OCI-LY7 (cell line): ENCODE measurements around the gene ACACB.

Experiments used
- EZH2phosphoT487 ChIP-seq: fragments of 200-600 bp; sonication (generic); IDR thresholded peaks from 2 replicates; pipeline ENCODE4 v1.6.1; 2018; ENCODE audit warnings: low read depth, borderline replicate concordance, mild to moderate bottlenecking, mixed run types, antibody characterized with exemption, low read length, moderate library complexity, mixed read lengths
- TF ChIP-seq, protein P1 (sequence below): fragments of 200-600 bp; sonication (generic); conservative IDR thresholded peaks from 2 replicates; pipeline ENCODE4 v1.5.1; 2014; ENCODE audit warnings: mild to moderate bottlenecking, antibody characterized with exemption, low read length, moderate library complexity, mixed read lengths

DNA sequence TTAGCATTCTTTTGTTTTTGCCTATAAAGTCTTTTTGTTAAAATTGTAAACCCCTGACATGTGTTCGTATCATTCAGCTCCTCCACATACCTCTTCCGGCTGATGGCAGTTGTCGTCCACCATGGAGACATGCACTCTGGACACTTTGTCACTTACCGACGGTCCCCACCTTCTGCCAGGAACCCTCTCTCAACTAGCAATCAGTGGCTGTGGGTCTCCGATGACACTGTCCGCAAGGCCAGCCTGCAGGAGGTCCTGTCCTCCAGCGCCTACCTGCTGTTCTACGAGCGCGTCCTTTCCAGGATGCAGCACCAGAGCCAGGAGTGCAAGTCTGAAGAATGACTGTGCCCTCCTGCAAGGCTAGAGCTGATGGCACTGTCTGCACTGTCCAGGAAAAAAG lies 30.8 kb upstream of the ACACB start:
- TF ChIP-seq, protein P1, sequence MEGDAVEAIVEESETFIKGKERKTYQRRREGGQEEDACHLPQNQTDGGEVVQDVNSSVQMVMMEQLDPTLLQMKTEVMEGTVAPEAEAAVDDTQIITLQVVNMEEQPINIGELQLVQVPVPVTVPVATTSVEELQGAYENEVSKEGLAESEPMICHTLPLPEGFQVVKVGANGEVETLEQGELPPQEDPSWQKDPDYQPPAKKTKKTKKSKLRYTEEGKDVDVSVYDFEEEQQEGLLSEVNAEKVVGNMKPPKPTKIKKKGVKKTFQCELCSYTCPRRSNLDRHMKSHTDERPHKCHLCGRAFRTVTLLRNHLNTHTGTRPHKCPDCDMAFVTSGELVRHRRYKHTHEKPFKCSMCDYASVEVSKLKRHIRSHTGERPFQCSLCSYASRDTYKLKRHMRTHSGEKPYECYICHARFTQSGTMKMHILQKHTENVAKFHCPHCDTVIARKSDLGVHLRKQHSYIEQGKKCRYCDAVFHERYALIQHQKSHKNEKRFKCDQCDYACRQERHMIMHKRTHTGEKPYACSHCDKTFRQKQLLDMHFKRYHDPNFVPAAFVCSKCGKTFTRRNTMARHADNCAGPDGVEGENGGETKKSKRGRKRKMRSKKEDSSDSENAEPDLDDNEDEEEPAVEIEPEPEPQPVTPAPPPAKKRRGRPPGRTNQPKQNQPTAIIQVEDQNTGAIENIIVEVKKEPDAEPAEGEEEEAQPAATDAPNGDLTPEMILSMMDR = no peak
- no peak for TF ChIP-seq EZH2phosphoT487
